Measurements from ENCODE around the gene ADAMTS13.

ADAMTS13 gene

DNA sequence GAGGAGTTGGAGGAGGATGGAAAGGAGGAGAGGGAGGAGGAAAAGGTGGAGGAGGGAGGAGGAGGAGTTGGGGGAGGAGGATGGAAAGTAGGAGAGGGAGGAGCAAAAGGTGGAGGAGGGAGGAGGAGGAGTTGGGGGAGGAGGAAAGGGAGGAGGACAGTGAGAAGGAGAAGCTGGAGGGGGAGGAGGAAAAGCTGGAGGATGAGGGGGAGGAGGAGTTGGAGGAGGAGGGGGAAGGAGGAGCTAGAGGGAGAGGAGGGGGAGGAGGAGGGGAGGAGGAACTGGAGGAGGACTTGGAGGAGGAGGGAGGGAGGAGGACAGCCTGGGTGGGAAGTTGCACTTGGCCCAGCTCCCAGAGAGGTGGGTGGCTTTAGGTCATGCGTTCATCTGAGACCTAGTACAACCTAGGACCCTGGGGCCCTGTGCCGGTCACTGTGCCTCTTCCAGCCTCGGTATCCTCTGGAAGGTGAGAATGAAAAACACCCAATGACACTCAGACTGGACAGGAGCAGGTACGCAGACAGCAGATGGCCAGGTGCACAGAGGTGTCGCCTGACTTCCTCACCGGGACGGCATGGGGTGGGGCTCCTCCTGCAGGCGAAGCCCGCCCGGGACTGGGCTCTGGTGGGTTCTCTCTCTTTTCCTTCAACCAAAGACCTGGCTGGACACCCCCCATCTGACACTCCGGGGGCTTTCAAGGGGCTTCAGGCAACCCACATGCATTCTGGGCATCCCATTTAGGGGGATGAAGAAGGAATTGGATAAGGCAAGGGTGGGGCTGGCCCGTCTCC lies 68.9 kb downstream of the ADAMTS13 start:
- no peak for DNase-seq (ENCODE audit: low spot score)

GRCh38 chr9:133491656-133491925 lies 69.4 kb downstream of the ADAMTS13 start:
- DNase-seq (ENCODE audit: low spot score): no peak

- DNase-seq (ENCODE audit: low spot score): no peak
These were observed 70.2 kb downstream of the ADAMTS13 start for GRCh38 chr9:133492061-133493021.

DNA sequence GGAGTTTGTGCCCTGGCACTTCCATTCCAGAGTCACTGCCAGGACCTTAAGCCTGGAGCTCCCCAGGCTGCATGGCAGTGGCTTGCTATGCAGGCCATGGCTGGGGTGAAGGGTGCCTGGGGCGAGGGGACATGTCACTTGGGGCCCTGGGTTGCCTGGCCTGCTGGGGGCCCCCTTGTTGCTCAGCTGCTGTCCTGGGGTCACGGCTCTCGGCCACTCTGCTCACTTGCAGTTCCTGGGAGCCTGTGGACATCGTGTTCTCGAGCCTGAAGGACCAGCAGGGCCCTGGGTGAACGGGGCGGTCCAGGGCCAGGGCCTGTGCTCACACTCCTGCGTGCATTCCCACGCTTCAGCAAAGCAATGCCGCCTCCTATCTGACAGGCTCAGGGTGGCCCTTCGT lies 71.3 kb downstream of the ADAMTS13 start:
- no peak for DNase-seq (ENCODE audit: low spot score)

DNA sequence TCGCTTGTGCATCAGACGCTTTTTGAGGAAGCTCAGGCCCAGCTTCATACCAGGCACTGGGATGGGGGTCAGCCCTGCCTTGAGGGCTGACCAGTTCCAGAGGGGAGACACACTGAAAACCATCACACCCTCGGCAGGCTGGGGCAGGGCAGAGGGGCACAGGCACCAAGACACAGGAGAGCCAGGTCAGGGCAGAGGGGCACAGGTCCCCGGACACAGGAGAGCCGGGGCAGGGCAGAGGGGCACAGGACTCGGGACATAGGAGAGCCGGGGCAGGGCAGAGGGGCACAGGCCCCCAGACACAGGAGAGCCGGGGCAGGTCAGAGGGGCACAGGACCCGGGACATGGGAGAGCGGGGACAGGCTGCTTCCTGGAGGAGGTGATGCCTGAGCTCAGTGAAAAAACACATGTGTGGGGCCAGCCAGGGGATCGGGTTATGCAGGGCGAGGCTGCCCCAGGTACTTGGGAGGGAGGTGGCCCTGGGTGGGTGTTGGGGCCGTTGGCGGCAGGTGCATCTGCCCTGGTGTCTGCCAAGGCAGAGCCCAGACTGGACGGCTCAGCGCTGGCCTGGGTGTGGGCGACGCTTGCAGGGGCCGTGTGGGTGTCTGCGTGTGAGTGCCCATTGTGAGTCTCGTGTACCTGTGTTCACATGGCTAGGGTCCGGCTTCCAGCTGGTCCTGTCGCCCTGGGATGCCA lies 71.8 kb downstream of the ADAMTS13 start:
- DNase-seq (ENCODE audit: low spot score): no peak

DNA sequence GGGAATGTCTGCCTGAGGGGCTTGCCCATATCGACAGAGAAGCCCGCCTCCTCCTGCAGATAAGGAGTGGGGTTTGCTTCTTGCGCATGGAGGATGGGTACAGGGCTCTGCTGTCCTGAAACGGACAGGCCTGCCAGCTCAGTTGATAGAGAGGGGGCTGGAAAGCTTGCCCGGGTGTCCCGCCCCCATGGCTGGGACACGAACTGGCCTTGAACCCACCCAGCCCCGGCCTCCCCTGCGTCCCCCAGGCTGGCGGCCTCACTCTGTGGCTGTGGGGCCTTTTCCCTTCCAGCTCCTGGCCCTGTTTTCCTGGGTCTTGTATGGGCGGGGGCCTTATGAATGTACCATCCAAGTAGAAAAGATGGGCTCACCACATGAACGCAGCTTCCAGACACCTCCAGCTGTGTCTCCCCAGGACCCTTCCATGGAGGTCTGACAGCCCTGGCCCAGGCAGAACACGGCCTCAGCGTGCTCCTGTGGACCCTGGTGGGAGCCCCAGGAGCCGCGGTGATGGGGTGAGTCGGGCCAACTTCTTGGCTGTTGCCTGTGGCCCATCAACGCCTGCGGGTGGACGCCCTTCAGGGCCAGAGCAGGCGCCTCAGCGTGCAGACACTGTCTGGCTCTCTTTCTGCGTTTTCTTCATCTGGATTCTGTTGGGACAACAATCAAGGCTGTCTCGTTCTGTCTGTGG lies 72.6 kb downstream of the ADAMTS13 start:
- DNase-seq (ENCODE audit: low spot score): no peak

GRCh38 chr9:133495327-133496293 lies 73.4 kb downstream of the ADAMTS13 start:
- no peak for DNase-seq (ENCODE audit: low spot score)

DNA sequence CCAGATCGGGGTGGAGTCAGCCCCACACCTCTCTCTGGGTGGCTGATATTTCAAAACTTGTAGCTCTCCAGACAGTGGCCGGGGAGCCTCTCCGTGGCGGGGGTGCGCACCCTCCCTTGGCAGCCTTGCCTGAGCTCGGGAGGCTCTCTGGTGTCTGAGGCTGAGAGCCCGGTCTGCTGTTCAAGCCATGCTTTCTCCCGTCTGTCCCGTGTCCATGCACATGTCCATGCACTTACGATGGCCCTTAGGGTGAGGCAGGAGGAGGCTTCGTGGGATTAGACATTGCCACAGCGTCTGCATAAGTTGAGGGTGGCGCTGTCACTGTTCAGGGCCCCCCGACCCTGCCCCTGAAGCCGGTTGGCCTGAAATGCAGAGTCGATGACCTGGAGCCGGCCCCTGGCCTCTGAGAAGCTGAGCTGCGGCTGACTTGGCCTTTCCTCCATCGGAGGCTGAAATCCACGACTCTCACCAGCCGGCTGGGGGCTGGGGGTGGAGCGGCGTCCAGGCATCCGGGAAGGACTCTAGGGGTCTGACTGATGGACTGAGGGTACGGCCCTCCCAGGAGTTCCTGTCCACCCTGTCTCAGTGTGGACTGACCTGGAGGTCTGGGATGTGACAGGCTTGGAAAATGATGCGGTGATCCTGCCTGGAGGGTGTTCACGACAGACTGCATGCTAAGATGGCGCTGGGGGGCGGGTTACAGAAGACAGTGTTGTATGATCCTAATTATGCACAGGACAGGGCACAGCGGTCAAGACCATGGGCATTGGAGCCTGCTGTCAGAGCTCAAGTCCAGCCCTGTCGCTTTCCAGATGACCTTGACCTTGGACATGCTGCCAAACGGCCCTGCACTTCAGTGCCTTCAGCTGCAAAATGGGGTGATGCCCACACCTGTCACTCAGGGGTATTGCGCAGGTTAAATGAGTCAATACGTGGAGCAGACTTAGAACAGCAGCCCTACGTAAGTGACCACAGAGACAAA lies 75.0 kb downstream of the ADAMTS13 start:
- no peak for DNase-seq (ENCODE audit: low spot score)

DNA sequence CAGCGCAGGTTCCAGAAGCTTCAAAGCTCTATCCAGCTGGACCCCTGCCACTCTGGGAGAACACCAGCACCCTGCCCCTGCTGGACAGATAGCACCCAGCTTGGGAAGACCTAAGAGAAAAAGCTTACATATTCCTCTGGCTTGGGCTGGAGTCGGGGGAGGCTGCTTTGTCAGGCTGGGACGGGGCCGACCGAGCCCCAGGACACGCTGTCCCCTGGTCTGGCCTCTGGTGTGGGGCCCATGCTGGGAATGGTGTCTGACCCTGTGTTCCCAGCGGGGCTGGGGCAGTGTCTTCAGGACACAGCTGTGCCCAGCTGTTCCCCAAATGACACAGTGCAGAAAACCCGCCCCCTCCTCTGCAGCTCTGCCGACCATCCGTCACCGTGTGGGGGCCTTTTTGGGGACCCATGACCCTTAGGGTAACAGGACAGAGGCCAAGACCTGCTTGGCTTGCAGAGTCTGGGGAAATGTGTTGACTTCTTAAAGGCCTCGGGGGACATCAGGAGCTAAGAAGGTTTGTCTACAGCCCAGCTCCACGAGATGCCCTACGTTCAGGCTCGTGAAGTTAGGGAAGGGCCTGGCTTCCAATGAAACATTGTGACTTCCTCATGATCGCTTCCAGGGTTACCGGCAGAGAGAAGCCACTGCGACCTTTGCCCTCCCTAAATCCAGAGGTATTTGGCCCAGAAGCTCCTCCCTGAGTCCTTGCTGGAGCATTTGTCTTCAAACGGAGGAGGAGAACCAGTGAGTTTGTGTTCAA lies 77.1 kb downstream of the ADAMTS13 start:
- DNase-seq (ENCODE audit: low spot score): no peak

GRCh38 chr9:133499892-133500270 lies 77.7 kb downstream of the ADAMTS13 start:
- no peak for DNase-seq (ENCODE audit: low spot score)

GRCh38 chr9:133502112-133502511 lies 79.9 kb downstream of the ADAMTS13 start:
- DNase-seq (ENCODE audit: low spot score): no peak

DNA sequence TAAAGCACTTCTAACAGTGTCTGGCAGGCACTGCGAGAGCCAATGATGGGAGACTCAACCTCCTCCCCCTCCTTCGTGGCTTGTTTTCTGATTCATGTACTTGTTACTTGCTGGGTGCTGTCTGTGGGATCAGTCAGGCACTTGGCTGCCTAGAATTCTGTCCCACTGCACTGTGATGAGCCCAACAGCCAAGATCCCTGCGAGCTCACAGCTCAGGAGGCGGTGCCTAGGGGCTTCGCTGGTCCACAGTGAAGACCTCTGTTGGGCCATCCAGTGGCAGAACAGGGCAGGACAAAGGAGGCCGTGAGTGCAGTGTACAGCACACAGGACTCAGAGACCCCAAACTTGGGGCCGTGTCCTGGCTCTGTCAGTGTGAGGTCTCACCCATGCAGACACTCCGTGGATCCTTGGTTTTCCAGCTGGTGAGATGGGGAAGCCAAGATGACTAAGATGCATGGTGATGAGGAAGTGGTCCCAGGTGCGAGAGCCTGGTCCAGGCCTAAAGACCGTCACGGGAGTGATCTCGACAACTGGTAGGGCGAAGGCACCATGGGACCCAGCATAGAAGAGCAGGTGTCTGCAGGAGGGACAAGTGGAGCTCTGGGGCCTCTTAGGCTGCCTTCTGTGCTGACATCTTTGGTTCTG lies 83.1 kb downstream of the ADAMTS13 start:
- DNase-seq (ENCODE audit: low spot score): no peak

- no peak for DNase-seq (ENCODE audit: low spot score)
These were observed 83.9 kb downstream of the ADAMTS13 start for GRCh38 chr9:133505901-133506652.

DNA sequence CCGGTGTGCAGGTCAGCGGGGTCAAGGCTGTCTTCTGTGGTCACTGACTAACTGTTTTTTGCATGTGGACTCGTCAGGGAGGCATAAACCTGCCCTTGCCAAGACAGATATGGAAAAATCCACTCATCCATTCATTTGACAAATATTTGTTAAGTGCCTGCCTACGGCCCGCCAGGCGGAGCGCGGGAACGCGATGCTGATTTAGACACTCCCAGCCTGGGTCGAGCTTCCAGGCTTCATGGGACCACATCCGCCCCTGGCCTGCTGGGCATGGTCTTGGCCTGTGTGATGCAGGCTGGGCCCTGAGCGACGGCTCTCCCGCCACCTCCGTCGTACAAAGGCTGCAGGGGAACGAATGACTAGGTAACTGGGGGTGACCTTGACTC lies 84.5 kb downstream of the ADAMTS13 start:
- no peak for DNase-seq (ENCODE audit: low spot score)

DNA sequence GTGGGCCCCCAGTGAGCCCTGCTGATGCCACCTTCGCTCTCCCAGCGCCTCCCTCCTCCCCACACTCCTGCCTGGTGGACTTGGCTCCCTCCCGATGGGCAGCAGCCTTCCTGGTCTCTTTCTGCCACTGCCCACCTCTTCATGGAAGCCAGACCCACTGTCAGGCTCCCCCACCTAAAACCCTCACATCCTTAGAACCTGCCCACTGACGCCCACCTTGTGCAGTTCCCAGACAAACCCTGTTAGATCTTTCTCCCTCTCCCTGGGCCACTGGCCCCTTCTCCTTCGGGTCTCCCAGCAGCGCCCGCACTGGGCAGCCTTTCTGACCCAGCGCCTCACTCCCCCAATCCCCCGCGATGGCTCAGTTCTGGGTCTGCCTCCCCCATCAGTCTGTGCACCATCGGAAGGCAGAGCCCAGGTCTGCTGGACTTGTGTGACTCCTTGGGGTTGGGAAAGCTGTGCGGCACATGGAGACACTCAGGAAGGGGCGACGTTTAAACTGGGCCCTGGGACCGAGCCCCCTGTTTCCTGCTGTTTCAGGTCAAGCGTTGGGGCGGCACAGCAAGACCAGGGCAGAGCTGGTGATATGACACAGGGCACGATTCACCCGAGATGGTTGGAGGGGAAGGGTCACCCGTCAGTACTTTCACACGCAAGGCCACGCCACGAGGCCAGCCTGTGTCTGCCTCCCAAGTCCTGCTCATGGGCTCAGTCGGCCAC lies 85.2 kb downstream of the ADAMTS13 start:
- DNase-seq (ENCODE audit: low spot score): no peak

- DNase-seq (ENCODE audit: low spot score): no peak
These were observed 85.9 kb downstream of the ADAMTS13 start for GRCh38 chr9:133508046-133508445.

All from germinal center (tissue), 1 donor.